HG03521 (cell line): ENCODE measurements around the gene CHCHD3.

Experiments used
- ATAC-seq: cut with Tn5 transposase; IDR thresholded peaks from one replicate; pipeline ENCODE4 v1.9.1; 2021; ENCODE audit warnings: mild to moderate bottlenecking, moderate library complexity; ENCODE audit not compliant: unreplicated experiment

Gene CHCHD3

GRCh38 chr7:132871419-132871818, 210.5 kb downstream of the CHCHD3 start:
- peak; percentile 61 for ATAC-seq

DNA sequence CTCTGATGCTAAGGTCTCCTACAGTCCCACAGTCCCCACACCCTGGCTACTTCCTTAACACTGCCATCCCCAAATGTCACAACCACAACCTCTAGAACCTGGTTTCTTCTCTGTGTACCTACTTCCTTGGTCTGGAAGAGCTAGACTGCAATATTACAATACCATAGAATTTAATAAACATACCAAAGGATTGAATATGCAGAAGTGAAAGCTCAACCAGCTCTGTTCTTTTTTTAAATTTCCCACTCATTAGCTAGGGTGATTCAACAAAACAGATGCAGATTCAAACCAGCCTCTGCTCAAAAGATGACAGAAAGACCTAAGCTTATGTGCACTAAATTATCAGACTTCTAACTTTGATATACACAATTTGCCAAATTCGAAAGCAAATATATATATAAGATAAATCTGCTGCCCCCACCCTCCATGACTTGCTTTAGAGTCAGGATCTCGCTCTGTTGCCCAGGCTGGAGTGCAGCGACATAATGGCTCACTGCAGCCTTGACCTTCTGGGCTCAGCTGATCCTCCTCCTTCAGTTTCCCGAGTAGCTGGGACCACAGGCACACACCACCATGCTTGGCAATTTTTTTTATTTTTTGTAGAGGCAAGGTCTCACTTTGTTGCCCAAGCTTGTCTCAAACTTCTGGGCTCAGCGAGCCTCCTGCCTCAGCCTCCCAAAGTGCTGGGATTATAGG, 212.6 kb downstream of the CHCHD3 start:
- ATAC-seq, result no peak

DNA sequence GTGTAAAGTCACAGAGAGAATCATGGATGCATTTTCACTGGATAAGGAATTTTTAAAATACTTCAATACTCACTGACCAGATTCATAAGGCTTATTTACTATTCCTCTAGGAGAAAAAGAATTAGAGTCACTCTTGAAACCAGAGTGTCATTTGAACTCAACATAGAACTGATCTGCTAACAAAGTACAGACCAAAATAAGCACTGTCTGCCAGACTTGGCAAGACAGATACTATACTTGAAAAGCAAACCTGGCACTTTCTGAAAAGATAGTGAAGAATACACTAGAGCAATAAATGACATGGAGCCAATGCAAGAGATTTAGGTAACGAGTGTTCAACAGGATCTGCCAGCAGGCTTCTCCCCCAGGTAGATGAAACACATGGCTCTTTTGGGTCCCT, 215.3 kb downstream of the CHCHD3 start:
- ATAC-seq, result no peak

DNA sequence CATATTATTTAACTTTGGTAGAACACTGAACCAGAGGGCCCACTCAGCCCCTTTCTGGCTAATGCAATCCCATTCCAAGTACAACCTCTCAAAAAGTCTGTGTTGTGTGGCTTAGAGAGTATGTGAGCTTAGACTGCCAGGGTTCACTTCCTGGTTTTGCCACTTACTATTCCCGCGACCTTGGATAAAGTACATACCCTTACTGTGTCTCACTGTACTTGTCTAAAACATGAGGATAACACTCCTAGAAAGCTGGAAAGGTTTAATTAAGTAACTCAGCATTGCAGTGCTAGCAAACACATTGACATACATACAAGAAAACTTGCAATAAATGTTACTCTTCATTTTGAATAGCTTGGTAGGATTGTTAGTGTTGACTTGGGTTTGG, 215.8 kb downstream of the CHCHD3 start:
- no peak for ATAC-seq

DNA sequence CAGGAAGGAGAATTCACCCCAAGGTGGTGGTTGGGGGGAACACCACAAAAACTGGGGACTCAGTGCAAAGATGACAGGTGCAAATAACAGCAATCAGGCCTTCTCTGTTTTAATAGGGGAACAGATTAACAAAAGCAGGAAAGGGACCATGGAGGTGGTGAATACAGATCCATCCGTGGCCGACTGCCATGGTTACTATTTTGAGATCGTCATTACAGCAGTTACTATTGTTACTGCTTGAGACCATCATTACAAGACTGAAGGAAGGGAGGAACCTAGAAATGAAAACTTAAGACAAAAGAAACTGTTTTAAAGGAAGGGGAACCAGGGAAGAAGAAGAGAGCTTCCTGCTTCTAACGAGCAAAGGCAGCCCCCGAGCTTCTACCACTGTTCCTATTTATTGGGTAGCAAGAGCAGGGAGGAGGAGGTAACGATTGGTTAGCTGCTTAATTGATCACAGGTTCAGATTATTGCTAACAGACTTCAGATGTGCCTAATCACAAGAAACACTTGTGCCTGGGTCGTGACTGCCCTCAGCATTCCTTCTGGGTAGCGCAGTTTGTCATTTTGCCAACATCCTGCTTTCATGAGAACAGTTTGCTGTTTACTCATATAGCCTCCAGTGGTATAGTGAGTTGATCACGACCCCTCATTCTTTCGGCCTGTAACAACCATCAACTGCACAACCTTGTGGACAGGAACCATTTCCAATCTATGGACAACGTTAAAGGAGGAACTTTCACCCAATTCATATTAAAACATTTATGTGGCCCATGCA, 216.3 kb downstream of the CHCHD3 start:
- ATAC-seq, result no peak

- ATAC-seq, result no peak
Measured at GRCh38 chr7:132861940-132862554, 219.8 kb downstream of the CHCHD3 start.

- ATAC-seq, result no peak
Measured at GRCh38 chr7:132861424-132861823, 220.5 kb downstream of the CHCHD3 start.

- no peak for ATAC-seq
Measured at GRCh38 chr7:132859199-132859598, 222.7 kb downstream of the CHCHD3 start.

GRCh38 chr7:132858760-132859159, 223.1 kb downstream of the CHCHD3 start:
- ATAC-seq, result no peak

- ATAC-seq, result no peak
Measured at GRCh38 chr7:132858251-132858650, 223.6 kb downstream of the CHCHD3 start.

- no peak for ATAC-seq
Measured at GRCh38 chr7:132857703-132858102, 224.2 kb downstream of the CHCHD3 start.

GRCh38 chr7:132857031-132857430, 224.9 kb downstream of the CHCHD3 start:
- no peak for ATAC-seq

- no peak for ATAC-seq
Measured at GRCh38 chr7:132856416-132856815, 225.5 kb downstream of the CHCHD3 start.

DNA sequence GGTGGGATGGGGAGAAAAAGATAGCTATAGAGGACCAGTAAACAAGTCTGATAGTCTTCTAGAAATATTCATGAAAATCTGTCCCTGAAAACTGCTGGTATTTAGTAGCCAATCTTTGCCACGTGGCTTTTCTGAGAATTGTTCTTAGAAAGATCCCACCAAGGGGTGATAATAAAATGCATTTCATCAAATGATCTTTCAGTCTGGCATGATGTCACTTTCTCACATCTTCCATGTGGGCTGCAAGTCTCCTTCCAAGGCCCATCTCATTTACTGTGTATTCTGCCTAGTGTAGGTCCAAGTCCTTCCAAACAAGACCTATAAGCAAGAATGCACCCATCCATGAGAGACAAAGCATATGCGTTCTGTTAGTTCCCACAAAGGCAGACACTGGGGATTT, 226.0 kb downstream of the CHCHD3 start:
- no peak for ATAC-seq

DNA sequence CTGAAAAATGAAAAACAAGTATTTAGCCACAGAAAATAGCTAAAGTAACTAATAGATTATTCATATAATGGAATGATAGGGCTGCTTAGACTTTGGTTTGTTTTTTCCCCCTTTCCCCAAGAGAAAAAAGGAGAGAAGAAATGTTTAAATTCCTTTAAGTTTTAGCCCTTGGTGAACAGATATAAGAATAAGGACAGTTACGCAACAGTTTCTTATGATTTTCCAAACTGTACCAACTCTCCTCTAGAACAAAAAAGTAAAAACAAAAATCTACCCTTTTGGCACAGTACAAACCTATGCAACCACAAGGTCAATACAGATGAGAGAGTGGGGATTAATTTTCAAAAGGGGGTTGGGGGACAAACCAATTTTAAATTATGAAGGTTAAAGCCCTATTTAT, 227.7 kb downstream of the CHCHD3 start:
- no peak for ATAC-seq

GRCh38 chr7:132847376-132847775, 234.5 kb downstream of the CHCHD3 start:
- no peak for ATAC-seq

- no peak for ATAC-seq
Measured at GRCh38 chr7:132846086-132846485, 235.8 kb downstream of the CHCHD3 start.

GRCh38 chr7:132842478-132842877, 239.4 kb downstream of the CHCHD3 start:
- no peak for ATAC-seq

GRCh38 chr7:132840199-132840598, 241.7 kb downstream of the CHCHD3 start:
- ATAC-seq, result no peak

GRCh38 chr7:132838313-132838712, 243.6 kb downstream of the CHCHD3 start:
- no peak for ATAC-seq

- ATAC-seq, result no peak
Measured at GRCh38 chr7:132837529-132837928, 244.4 kb downstream of the CHCHD3 start.

DNA sequence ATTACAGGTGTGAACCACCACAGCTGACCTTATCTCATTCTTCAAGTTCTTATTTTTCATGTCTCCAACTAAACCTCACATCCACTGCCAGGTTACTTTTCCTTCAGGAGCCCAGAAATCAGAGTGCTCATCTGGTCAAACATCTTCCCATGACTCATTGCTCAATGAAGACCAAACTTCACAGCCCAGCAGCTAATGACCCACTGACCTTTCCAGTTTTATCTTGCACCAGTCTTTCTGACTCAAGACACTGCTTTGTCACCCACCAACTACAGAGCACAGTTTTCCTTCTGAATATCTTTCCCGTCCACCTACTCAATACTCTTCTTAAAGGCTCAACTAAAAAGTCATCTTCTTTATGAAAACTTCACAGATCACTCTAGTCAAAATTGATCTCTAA, 245.1 kb downstream of the CHCHD3 start:
- ATAC-seq, result no peak
